Hindlimb muscle (tissue), 1 donor: Measurements from ENCODE around the gene PTCRA. TPM values are rescaled to one million over a fixed set of nuclear protein-coding genes. Genes with fewer than 3 reads are reported as not detected.
"Not testable (repeated sequence)": the region's sequence is repeated elsewhere in the genome, so short reads cannot be mapped to it uniquely, and the experiment has no call there.

Experiments used
- DNase-seq: peaks from one replicate; pipeline ENCODE4 v3.0.0-alpha.2; 2013
- polyA plus RNA-seq: library from polyadenylated mRNA; unstranded; fragments of 120-200 nt; gene quantifications from one replicate; pipeline ENCODE4 v1.2.1, GENCODE V29; 2013; ENCODE audit not compliant: insufficient read length

PTCRA gene
- polyA plus RNA-seq, 1 donor = not detected

GRCh38 chr6:42942444-42942843, 26.6 kb downstream of the PTCRA start:
- no peak for DNase-seq

GRCh38 chr6:42947950-42948349, 32.1 kb downstream of the PTCRA start:
- no peak for DNase-seq

- DNase-seq = no peak
Measured at GRCh38 chr6:42952389-42952788, 36.5 kb downstream of the PTCRA start.

GRCh38 chr6:42954405-42954804, 38.6 kb downstream of the PTCRA start:
- not testable (repeated sequence) for DNase-seq

GRCh38 chr6:42958125-42958524, 42.3 kb downstream of the PTCRA start:
- no peak for DNase-seq

GRCh38 chr6:42959917-42960242, 44.0 kb downstream of the PTCRA start:
- no peak for DNase-seq

DNA sequence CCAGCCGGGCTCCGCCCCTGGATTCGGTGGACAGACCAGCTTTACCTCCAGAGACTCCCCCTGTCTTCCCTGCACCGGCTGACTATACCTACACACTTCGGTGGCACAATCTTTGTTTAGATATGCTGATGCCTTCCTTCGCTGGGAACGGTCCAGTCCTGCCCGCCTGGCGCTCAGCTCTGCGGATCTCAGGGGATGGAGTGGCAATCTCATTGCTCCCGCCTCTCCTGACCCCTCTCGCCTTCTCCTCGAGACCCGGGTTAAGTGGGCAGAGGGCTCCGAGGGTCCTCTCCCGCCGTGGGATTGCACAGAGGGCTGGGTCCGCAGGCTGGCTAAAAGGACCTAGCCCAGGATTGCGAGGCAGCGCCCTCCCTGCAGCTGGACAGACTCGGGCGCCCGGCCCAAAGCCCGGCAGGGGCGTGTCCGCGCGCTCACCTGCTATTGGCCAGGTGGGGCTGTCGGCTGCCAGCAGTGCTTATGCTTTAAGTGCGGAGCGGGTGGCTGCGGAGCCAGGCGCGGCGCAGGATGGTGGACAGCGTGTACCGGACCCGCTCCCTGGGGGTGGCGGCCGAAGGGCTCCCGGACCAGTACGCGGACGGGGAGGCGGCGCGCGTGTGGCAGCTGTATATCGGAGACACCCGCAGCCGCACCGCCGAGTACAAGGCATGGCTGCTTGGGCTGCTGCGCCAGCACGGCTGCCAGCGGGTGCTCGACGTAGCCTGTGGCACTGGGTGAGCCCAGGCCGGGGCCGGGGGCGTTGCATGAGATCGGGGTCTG, 44.6 kb downstream of the PTCRA start, which contains the start of gene GNMT:
GNMT (plus strand) TSS at position 512 of the 777 bp plus-strand sequence; CDS start at position 526, 14 bp downstream.
- DNase-seq = peak; percentile 11

DNA sequence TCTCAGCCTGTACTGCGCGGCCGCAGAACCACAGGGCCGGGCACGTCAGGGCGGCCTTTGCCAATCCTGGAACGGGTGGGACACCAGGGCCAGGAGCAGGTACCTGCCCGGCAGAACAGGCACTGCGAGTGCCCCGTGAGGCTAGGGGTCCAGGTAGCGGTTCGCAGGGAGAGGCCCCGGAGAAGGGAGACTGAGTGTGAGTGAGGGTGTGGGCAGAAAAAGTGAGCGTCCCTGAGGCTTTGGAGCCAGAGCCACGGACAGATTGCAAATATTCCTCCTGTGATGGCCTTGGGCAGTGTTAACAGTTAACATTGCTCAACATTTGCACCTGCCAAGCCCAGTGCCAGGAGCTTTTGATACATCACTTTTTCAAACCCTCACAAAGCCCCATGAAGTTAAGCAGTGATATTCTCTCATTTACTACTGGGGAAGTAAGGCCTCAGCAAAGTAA, 45.2 kb downstream of the PTCRA start:
- DNase-seq = no peak

GRCh38 chr6:42962096-42962495, 46.2 kb downstream of the PTCRA start:
- no peak for DNase-seq

DNA sequence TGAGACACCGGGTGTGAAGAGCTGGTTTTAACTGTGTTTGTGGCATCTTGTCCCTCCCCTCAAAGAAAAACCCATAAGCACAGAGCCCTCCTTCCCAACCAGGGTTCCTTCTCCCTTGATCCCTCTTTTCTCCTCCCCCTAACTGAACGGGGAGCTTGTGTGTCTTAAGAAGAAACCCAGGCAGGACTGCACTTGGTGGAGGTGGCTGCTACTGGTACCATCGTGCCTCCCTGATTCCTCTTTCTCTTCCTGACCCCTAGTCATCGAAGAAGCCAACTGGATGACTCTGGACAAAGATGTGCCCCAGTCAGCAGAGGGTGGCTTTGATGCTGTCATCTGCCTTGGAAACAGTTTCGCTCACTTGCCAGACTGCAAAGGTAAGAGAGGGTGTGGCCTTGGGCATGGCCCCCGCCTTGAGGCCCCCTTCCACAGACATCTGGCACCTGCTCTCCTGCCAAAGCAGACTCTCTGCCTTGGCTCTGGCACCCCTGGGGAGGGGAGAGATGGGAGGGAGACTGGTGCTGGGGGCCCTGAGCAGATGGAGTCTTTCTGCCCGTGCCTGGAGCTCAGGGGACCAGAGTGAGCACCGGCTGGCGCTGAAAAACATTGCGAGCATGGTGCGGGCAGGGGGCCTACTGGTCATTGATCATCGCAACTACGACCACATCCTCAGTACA, 46.8 kb downstream of the PTCRA start:
- DNase-seq = no peak

- DNase-seq = no peak
Measured at GRCh38 chr6:42963179-42963854, 47.5 kb downstream of the PTCRA start.

GRCh38 chr6:42963855-42964605, 48.2 kb downstream of the PTCRA start:
- no peak for DNase-seq

- no peak for DNase-seq
Measured at GRCh38 chr6:42966571-42966970, 50.7 kb downstream of the PTCRA start.

- no peak for DNase-seq
Measured at GRCh38 chr6:42967228-42967627, 51.4 kb downstream of the PTCRA start.

DNA sequence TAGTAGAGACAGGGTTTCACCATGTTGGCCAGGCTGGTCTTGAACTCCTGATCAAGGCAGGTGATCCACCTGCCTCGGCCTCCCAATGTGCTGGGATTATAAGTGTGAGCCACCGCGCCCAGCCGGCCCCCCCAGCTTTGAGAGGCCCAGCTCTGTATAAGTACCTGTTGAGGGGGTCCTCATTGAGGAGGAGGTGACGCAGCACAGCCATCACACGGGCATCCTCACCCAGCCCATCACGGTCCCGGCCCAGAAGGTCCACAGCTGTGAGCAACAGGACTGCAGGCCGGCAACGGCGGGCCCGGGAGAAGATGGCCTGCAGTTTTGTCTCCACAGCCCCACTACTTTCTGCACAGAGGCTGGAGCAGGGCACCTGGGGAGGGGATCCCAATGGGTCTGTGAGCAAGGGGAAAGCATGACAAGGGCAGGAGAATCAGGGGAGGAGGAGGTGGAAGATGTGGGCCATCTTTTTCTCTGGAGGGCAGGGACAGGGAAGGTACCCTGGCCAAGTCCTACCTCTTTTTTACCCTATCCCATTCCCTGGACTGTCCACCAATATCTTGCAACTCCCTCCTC, 52.4 kb downstream of the PTCRA start:
- DNase-seq = no peak

- no peak for DNase-seq
Measured at GRCh38 chr6:42968783-42969182, 52.9 kb downstream of the PTCRA start.

DNA sequence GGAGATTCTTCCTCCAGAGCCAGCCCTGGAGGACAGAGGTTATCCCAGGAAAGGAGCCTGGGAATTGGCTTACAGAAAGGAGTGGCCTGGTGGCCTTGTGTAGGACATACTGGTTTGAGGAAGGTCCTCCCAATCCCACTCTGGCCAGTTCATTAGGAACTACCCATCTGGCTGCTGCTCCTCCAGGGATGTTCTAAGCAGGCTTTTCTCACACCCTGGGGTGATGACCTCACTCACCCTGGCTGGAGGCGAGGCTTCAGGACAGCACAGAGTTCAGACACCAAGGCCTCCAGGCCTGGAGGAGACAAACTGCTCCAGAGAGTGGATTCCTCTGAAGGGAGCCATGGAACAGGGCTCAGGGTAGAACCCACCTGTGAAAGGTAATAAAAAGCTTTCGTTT, 53.6 kb downstream of the PTCRA start:
- DNase-seq = no peak

GRCh38 chr6:42969934-42970333, 54.1 kb downstream of the PTCRA start:
- DNase-seq = no peak

DNA sequence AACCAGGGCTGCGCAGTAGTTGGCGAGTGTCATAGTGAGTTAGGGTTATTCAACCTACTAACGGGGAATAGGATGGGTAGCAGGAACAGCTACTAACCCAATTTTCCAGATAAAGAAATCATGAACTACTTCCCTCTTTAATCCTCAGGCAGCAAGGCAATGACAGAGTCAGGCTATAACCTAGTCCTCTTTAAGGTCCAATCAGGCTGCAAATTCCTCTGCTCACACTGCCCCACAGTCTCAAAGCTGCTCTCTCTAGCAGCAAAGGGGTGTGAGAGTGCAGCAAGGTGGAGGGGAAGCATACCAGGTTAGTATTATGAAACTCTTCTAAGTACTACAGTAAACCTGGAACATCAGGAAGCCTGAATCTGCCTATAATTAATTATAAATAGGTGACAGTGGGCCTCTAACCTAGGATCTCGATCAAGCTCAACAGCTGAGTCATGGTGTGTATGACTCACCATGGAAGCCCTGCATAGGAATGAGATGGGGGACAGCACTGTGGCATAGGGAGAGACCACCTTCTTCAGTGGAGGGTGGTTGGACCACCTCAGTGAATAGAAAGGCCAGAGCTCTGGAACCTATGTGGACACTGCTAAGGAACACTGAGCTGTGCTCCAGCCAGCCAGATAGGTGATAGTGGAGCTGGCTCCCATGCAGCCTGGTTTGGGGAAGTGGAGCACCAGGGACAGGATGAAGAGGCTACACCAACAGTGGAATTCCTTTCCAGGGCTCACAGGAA, 55.2 kb downstream of the PTCRA start:
- no peak for DNase-seq

DNA sequence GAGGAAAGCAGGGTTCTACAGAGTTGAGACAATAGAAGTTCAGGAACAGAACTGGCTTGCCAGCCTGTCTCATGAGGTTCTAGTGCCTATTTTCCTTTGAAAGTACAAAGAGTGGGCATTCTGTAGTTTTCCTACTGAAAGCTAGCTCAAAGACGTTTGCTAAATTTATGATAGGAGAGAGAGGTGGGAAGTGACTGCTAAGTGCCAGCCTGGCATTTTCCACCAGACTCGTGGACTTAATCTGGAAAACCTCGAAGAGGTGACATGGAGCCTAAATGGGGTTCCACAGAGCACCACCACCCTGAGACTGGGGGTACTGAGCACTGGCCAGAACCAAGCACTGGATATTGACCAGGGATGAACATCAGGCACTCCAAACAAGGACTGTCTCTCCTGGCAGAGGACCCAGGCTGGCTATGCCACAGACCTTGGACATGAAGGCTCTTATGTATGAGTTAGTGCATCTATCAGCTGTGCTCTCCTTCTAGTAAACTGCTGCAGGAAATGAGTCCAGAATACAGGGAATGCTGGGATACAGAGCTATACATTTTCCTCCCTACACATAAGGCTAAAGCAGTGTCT, 56.0 kb downstream of the PTCRA start:
- DNase-seq = no peak

- no peak for DNase-seq
Measured at GRCh38 chr6:42973926-42974325, 58.1 kb downstream of the PTCRA start.
